Measurements from ENCODE around the gene ABCF2. TPM values are rescaled to one million over a fixed set of nuclear protein-coding genes. Genes with fewer than 3 reads are reported as not detected.

The ABCF2 gene
- total RNA-seq, 3 donors from 2014 or later: 35.6 to 58.7 (median 42.2) TPM

- no peak for DNase-seq (ENCODE audit: low spot score in 2 of 2)
- H3K36me3 ChIP-seq: no peaks in the 10 kb centered on the region
- peaks cover 5 to 9% of the 10 kb centered on the region in 2 donors for H3K4me1 ChIP-seq
- H3K4me3 ChIP-seq: no peak overlapping the region
- H3K9me3 ChIP-seq: no peaks in the 10 kb centered on the region
- H3K27ac ChIP-seq: peak overlapping the region; percentile 48 to 67
- intact Hi-C loops (cut with DNase I; ENCODE audit: low total_unique reads): no loop called here
- TF ChIP-seq CTCF (IDR thresholded peaks at IDR 0.05): no peak
- no peak for TF ChIP-seq POLR2A (IDR thresholded peaks at IDR 0.05)
- no peak for TF ChIP-seq POLR2AphosphoS5 (IDR thresholded peaks at IDR 0.05)
- H3K27me3 ChIP-seq: no peaks in the 10 kb centered on the region
Observed at GRCh38 chr7:151238190-151238810, 11.3 kb upstream of the ABCF2 start.

- no peak overlapping the region for H3K4me3 ChIP-seq
- DNase-seq (ENCODE audit: low spot score in 2 of 2): no peak
- H3K27me3 ChIP-seq: no peaks in the 10 kb centered on the region
- H3K27ac ChIP-seq: peak overlapping the region; percentile 67 to 77
- intact Hi-C loops (cut with DNase I; ENCODE audit: low total_unique reads): no loop called here
- H3K36me3 ChIP-seq: no peaks in the 10 kb centered on the region
- H3K9me3 ChIP-seq: no peaks in the 10 kb centered on the region
- peaks cover 5 to 11% of the 10 kb centered on the region in 2 donors for H3K4me1 ChIP-seq
- TF ChIP-seq CTCF (IDR thresholded peaks at IDR 0.05): no peak
- TF ChIP-seq POLR2AphosphoS5 (IDR thresholded peaks at IDR 0.05): no peak
- no peak for TF ChIP-seq POLR2A (IDR thresholded peaks at IDR 0.05)
Observed at GRCh38 chr7:151237244-151238189, 10.5 kb upstream of the ABCF2 start.

- no peaks in the 10 kb centered on the region for H3K27me3 ChIP-seq
- H3K9me3 ChIP-seq: no peaks in the 10 kb centered on the region
- H3K27ac ChIP-seq: peak overlapping the region; percentile 28 to 67
- no peak overlapping the region for H3K4me3 ChIP-seq
- intact Hi-C loops (cut with DNase I; ENCODE audit: low total_unique reads): no loop called here
- TF ChIP-seq CTCF (IDR thresholded peaks at IDR 0.05): no peak
- no peak for TF ChIP-seq POLR2AphosphoS5 (IDR thresholded peaks at IDR 0.05)
- no peak for TF ChIP-seq POLR2A (IDR thresholded peaks at IDR 0.05)
- H3K4me1 ChIP-seq: peaks cover 8 to 11% of the 10 kb centered on the region in 2 donors
- DNase-seq (ENCODE audit: low spot score in 2 of 2): no peak
- H3K36me3 ChIP-seq: no peaks in the 10 kb centered on the region
Observed at GRCh38 chr7:151236406-151236805, 9.4 kb upstream of the ABCF2 start.

GRCh38 chr7:151235091-151235787 is 8.2 kb upstream of the ABCF2 start:
- Histone ChIP-seq H3K4me3 (no peak overlapping the region), H3K27me3 (no peaks in the 10 kb centered on the region), H3K4me1 (peaks cover 9 to 11% of the 10 kb centered on the region in 2 donors), H3K36me3 (no peaks in the 10 kb centered on the region), H3K9me3 (no peaks in the 10 kb centered on the region), H3K27ac (peak overlapping the region in 1 of 2 donors; percentile 28)
- no peak for TF ChIP-seq POLR2A (IDR thresholded peaks at IDR 0.05)
- TF ChIP-seq CTCF (IDR thresholded peaks at IDR 0.05): no peak
- no peak for TF ChIP-seq POLR2AphosphoS5 (IDR thresholded peaks at IDR 0.05)
- no peak for DNase-seq (ENCODE audit: low spot score in 2 of 2)
- intact Hi-C loops (cut with DNase I; ENCODE audit: low total_unique reads): no loop called here
